ENCODE data around the gene ZCCHC8.

GRCh38 chr12:122458105-122459035 lies 42.4 kb downstream of the ZCCHC8 start:
- no peak for TF ChIP-seq POLR2A (IDR thresholded peaks at IDR 0.05)
- TF ChIP-seq, protein P1, sequence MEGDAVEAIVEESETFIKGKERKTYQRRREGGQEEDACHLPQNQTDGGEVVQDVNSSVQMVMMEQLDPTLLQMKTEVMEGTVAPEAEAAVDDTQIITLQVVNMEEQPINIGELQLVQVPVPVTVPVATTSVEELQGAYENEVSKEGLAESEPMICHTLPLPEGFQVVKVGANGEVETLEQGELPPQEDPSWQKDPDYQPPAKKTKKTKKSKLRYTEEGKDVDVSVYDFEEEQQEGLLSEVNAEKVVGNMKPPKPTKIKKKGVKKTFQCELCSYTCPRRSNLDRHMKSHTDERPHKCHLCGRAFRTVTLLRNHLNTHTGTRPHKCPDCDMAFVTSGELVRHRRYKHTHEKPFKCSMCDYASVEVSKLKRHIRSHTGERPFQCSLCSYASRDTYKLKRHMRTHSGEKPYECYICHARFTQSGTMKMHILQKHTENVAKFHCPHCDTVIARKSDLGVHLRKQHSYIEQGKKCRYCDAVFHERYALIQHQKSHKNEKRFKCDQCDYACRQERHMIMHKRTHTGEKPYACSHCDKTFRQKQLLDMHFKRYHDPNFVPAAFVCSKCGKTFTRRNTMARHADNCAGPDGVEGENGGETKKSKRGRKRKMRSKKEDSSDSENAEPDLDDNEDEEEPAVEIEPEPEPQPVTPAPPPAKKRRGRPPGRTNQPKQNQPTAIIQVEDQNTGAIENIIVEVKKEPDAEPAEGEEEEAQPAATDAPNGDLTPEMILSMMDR (IDR thresholded peaks at IDR 0.05), result no peak
